ENCODE data around the gene MAP4K2.
A peak's percentile ranks its signal among the peaks of the same experiment; 100 is the strongest.
"Not testable (repeated sequence)": the region's sequence is repeated elsewhere in the genome, so short reads cannot be mapped to it uniquely, and the experiment has no call there.

The MAP4K2 gene

GRCh38 chr11:64803158-64803845 lies at the start of gene MAP4K2:
TSS of gene MAP4K2 (minus strand) at chr11:64803214. CDS start at chr11:64803149, 65 bp downstream.
- DNase-seq (ENCODE audit: low spot score in 2 of 2) (peak; percentile 71 to 75), ATAC-seq (replicated peaks; ENCODE audit: extremely low read depth, poor library complexity, severe bottlenecking) (peak; percentile 80)
- no peaks in the 10 kb centered on the region for H3K27me3 Mint-ChIP-seq

GRCh38 chr11:64851831-64852351 lies 48.9 kb upstream of the MAP4K2 start:
- H3K9me3 Mint-ChIP-seq: no peaks in the 10 kb centered on the region
- peak overlapping the region; percentile 78 for H3K27ac Mint-ChIP-seq (ENCODE audit: low read depth)
- peak overlapping the region; percentile 47 for H3K4me3 Mint-ChIP-seq
- no peaks in the 10 kb centered on the region for H3K27me3 Mint-ChIP-seq
- no peak for ATAC-seq (replicated peaks; ENCODE audit: extremely low read depth, poor library complexity, severe bottlenecking)
- no peak for DNase-seq (ENCODE audit: low spot score in 2 of 2)
- peaks cover 46% of the 10 kb centered on the region for H3K36me3 Mint-ChIP-seq (ENCODE audit: insufficient read depth)
- H3K4me1 Mint-ChIP-seq: peaks cover 78% of the 10 kb centered on the region

More at GRCh38 chr11:64803158-64803845, at the start of gene MAP4K2:
- peak within 1 kb of the TSS; percentile 94 for H3K27ac Mint-ChIP-seq (ENCODE audit: low read depth)
- no peaks in the 10 kb centered on the region for H3K9me3 Mint-ChIP-seq
- peaks cover 30% of the 10 kb centered on the region for H3K4me1 Mint-ChIP-seq
- H3K4me3 Mint-ChIP-seq: peak within 1 kb of the TSS; percentile 81
- H3K36me3 Mint-ChIP-seq (ENCODE audit: insufficient read depth): peaks cover 16% of the 10 kb centered on the region

GRCh38 chr11:64850979-64851567 lies 48.1 kb upstream of the MAP4K2 start:
- H3K27me3 Mint-ChIP-seq: no peaks in the 10 kb centered on the region
- no peak for DNase-seq (ENCODE audit: low spot score in 2 of 2)
- H3K27ac Mint-ChIP-seq (ENCODE audit: low read depth): peak overlapping the region; percentile 78
- H3K4me3 Mint-ChIP-seq: peak overlapping the region; percentile 31
- peak; percentile 46 for ATAC-seq (replicated peaks; ENCODE audit: extremely low read depth, poor library complexity, severe bottlenecking)
- peaks cover 72% of the 10 kb centered on the region for H3K4me1 Mint-ChIP-seq
- H3K9me3 Mint-ChIP-seq: no peaks in the 10 kb centered on the region
- peaks cover 37% of the 10 kb centered on the region for H3K36me3 Mint-ChIP-seq (ENCODE audit: insufficient read depth)

GRCh38 chr11:64849598-64850356 lies 46.8 kb upstream of the MAP4K2 start:
- Mint-ChIP-seq H3K27ac (ENCODE audit: low read depth) (peak overlapping the region; percentile 87), H3K4me3 (peak overlapping the region; percentile 4), H3K36me3 (ENCODE audit: insufficient read depth) (peaks cover 28% of the 10 kb centered on the region), H3K9me3 (no peaks in the 10 kb centered on the region), H3K4me1 (peaks cover 65% of the 10 kb centered on the region), H3K27me3 (no peaks in the 10 kb centered on the region)
- no peak for DNase-seq (ENCODE audit: low spot score in 2 of 2)
- ATAC-seq (replicated peaks; ENCODE audit: extremely low read depth, poor library complexity, severe bottlenecking): no peak

- Mint-ChIP-seq H3K36me3 (ENCODE audit: insufficient read depth) (peaks cover 20% of the 10 kb centered on the region), H3K9me3 (no peaks in the 10 kb centered on the region), H3K27me3 (no peaks in the 10 kb centered on the region), H3K4me1 (peaks cover 59% of the 10 kb centered on the region), H3K27ac (ENCODE audit: low read depth) (peak overlapping the region; percentile 87), H3K4me3 (peak overlapping the region; percentile 13)
- ATAC-seq (replicated peaks; ENCODE audit: extremely low read depth, poor library complexity, severe bottlenecking) (no peak), DNase-seq (ENCODE audit: low spot score in 2 of 2) (no peak)
These were observed 46.0 kb upstream of the MAP4K2 start for GRCh38 chr11:64848826-64849597.

DNA sequence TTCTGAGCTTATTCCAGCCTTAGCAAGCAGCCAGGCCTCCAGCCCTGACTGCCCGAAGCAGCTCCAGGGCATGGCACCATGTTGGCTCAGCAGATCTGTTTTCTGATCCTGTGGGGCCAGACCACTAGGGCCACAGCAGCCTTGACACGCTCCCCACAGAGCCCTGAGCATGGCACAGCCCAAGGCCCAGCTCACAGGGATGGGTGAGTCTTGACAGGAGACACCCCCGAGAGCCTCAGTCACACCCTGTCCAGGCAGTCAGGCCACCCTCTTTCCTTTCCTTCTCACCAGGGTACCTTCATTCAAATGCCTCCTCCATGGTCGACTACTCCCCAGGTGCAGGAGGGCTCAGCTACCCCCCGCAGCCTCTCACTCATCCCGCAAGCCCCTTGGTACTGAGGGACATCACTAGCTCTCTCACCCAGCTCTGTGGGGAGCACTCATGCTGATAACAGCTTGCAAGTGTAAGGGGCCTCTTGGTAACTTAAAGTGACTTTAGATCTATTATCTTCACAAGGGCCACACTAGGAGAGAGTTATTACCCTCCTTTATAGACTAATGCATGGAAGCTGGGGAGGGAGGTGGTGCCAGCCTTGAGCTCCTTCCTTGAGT lies 45.3 kb upstream of the MAP4K2 start:
- peak overlapping the region; percentile 13 for H3K4me3 Mint-ChIP-seq
- ATAC-seq (replicated peaks; ENCODE audit: extremely low read depth, poor library complexity, severe bottlenecking): no peak
- peaks cover 15% of the 10 kb centered on the region for H3K36me3 Mint-ChIP-seq (ENCODE audit: insufficient read depth)
- H3K27ac Mint-ChIP-seq (ENCODE audit: low read depth): peak overlapping the region; percentile 87
- H3K9me3 Mint-ChIP-seq: no peaks in the 10 kb centered on the region
- DNase-seq (ENCODE audit: low spot score in 2 of 2): no peak
- peaks cover 63% of the 10 kb centered on the region for H3K4me1 Mint-ChIP-seq
- H3K27me3 Mint-ChIP-seq: no peaks in the 10 kb centered on the region

- DNase-seq (ENCODE audit: low spot score in 2 of 2) (peak; percentile 80 to 90), ATAC-seq (replicated peaks; ENCODE audit: extremely low read depth, poor library complexity, severe bottlenecking) (peak; percentile 66)
- H3K27me3 Mint-ChIP-seq: no peaks in the 10 kb centered on the region
- peak overlapping the region; percentile 19 for H3K4me3 Mint-ChIP-seq
- H3K27ac Mint-ChIP-seq (ENCODE audit: low read depth): no peak overlapping the region
- H3K9me3 Mint-ChIP-seq: no peaks in the 10 kb centered on the region
- H3K36me3 Mint-ChIP-seq (ENCODE audit: insufficient read depth): peaks cover 6% of the 10 kb centered on the region
- H3K4me1 Mint-ChIP-seq: peaks cover 61% of the 10 kb centered on the region
These were observed 44.1 kb upstream of the MAP4K2 start for GRCh38 chr11:64846998-64847666.

GRCh38 chr11:64845776-64846129 lies 42.7 kb upstream of the MAP4K2 start:
- not testable (repeated sequence) for ATAC-seq (replicated peaks; ENCODE audit: extremely low read depth, poor library complexity, severe bottlenecking); H3K9me3 Mint-ChIP-seq; H3K27me3 Mint-ChIP-seq; DNase-seq (ENCODE audit: low spot score in 2 of 2); H3K27ac Mint-ChIP-seq (ENCODE audit: low read depth); H3K36me3 Mint-ChIP-seq (ENCODE audit: insufficient read depth)
- Mint-ChIP-seq H3K4me1 (peaks cover 47% of the 10 kb centered on the region), H3K4me3 (peak overlapping the region; percentile 80)

GRCh38 chr11:64845129-64845775 lies 42.2 kb upstream of the MAP4K2 start:
- Mint-ChIP-seq H3K9me3 (no peaks in the 10 kb centered on the region), H3K27me3 (no peaks in the 10 kb centered on the region), H3K4me3 (peak overlapping the region; percentile 80), H3K36me3 (ENCODE audit: insufficient read depth) (peaks cover 6% of the 10 kb centered on the region), H3K27ac (ENCODE audit: low read depth) (peak overlapping the region; percentile 9), H3K4me1 (peaks cover 46% of the 10 kb centered on the region)
- no peak for ATAC-seq (replicated peaks; ENCODE audit: extremely low read depth, poor library complexity, severe bottlenecking)
- no peak for DNase-seq (ENCODE audit: low spot score in 2 of 2)

- peak; percentile 45 to 50 for DNase-seq (ENCODE audit: low spot score in 2 of 2)
- peak; percentile 78 for ATAC-seq (replicated peaks; ENCODE audit: extremely low read depth, poor library complexity, severe bottlenecking)
- Mint-ChIP-seq H3K27ac (ENCODE audit: low read depth) (peak within 1 kb of the TSS; percentile 90), H3K9me3 (no peaks in the 10 kb centered on the region), H3K27me3 (no peaks in the 10 kb centered on the region), H3K36me3 (ENCODE audit: insufficient read depth) (peaks cover 6% of the 10 kb centered on the region), H3K4me1 (peaks cover 44% of the 10 kb centered on the region), H3K4me3 (peak within 1 kb of the TSS; percentile 80)
These were observed 41.5 kb upstream of the MAP4K2 start, which contains the start of gene CDC42BPG for GRCh38 chr11:64844330-64845128. TSS of gene CDC42BPG (minus strand) at chr11:64844653. CDS start at chr11:64844569, 84 bp downstream.

Measured in central memory CD8-positive, alpha-beta T cell (primary cell).